HepG2 (cell line): ENCODE results near the gene ARL14EP. TPM values are rescaled to one million over a fixed set of nuclear protein-coding genes. Genes with fewer than 3 reads are reported as not detected.

Source experiments
- FIP1L1 ChIP-seq: fragments of 200-400 bp; formaldehyde crosslinking; IDR thresholded peaks from 2 replicates; pipeline ENCODE4 v1.6.1; 2018; ENCODE audit warnings: low read depth, mild to moderate bottlenecking, low read length, moderate library complexity, borderline replicate concordance; ENCODE audit not compliant: insufficient read depth
- IRF1 ChIP-seq: sonication (generic); formaldehyde crosslinking; IDR thresholded peaks from 2 replicates; pipeline ENCODE4 v1.4.0; 2020; ENCODE audit warnings: low read depth, mild to moderate bottlenecking, missing genetic modification reagents
- KDM3A ChIP-seq: IDR thresholded peaks from 2 replicates; pipeline ENCODE4 v1.6.1; 2018; ENCODE audit warnings: low read depth, missing compliant biosample characterization
- ZBTB33 ChIP-seq: sonication (generic); formaldehyde crosslinking; IDR thresholded peaks from 2 replicates; pipeline ENCODE4 v1.4.0; 2020; ENCODE audit warnings: missing genetic modification reagents
- ZBTB38 ChIP-seq: sonication (generic); formaldehyde crosslinking; IDR thresholded peaks from 2 replicates; pipeline ENCODE4 v1.5.1; 2020; ENCODE audit warnings: mild to moderate bottlenecking, missing genetic modification reagents
- ZNF562 ChIP-seq: sonication (generic); formaldehyde crosslinking; IDR thresholded peaks from 2 replicates; pipeline ENCODE4 v1.8.0; 2022; ENCODE audit warnings: missing genetic modification reagents, borderline replicate concordance
- ZNF576 ChIP-seq: sonication (generic); formaldehyde crosslinking; IDR thresholded peaks from 2 replicates; pipeline ENCODE4 v1.4.0; 2020; ENCODE audit warnings: mild to moderate bottlenecking, missing genetic modification reagents
- ZNF639 ChIP-seq: conservative IDR thresholded peaks from 2 replicates; pipeline ENCODE4 v1.6.1; 2018; ENCODE audit warnings: missing genetic modification reagents
- polyA plus RNA-seq, 8 experiments: library from polyadenylated mRNA; depleted of rRNA in 3 of 8; stranded (reverse) in 7 of 8; unstranded in 1 of 8; fragments of >200 nt; fragmentation: Illumina TruSeq in 4 of 8; extraction: Trizol in 4 of 8; gene quantifications; 2 replicates each; pipeline versions ENCODE4 v1.2.1 to v1.2.3, GENCODE V29; 2011 to 2016; ENCODE audit warnings: low read depth in 4 of 8, missing spikeins in 1 of 8, mixed read lengths in 1 of 8; ENCODE audit not compliant: insufficient read depth in 1 of 8
- total RNA-seq, 5 experiments: library from RNA; depleted of rRNA; stranded (reverse); fragments of >200 nt; fragmentation: Illumina TruSeq; extraction: Trizol; gene quantifications; 2 replicates each; pipeline ENCODE4 v1.2.3, GENCODE V29; 2016; ENCODE audit warnings: low read depth in 1 of 5

ARL14EP gene
- total and polyA plus RNA-seq, 2 of the 13 experiments (the other 11 are each of a cell fraction or from before 2014, with no cell fraction given): 9.8 to 15.4 TPM

- TF ChIP-seq ZBTB38 (CRISPR knock-in tag) (no peak), FIP1L1 (no peak), ZNF576 (CRISPR knock-in tag) (no peak), ZNF562 (no peak), ZBTB33 (no peak), ZNF639 (no peak), IRF1 (CRISPR knock-in tag) (no peak), KDM3A (CRISPR knock-in tag) (no peak)
Observed at GRCh38 chr11:30360741-30361140, 37.8 kb downstream of the ARL14EP start (continued).
